Measurements from ENCODE around the gene KCND2. TPM values are rescaled to one million over a fixed set of nuclear protein-coding genes. Genes with fewer than 3 reads are reported as not detected.
A peak's percentile ranks its signal among the peaks of the same experiment; 100 is the strongest.

The KCND2 gene
- total and polyA plus RNA-seq, 3 donors from 2014 or later = 3.8 to 6.1 (median 5.1) TPM

- no peak overlapping the region for H3K4me3 ChIP-seq
- no peak overlapping the region for H3K27ac ChIP-seq
- no peak for DNase-seq
- H3K27me3 ChIP-seq = no peaks in the 10 kb centered on the region
- H3K36me3 ChIP-seq (ENCODE audit: low read depth, missing control alignments) = no peaks in the 10 kb centered on the region
- H3K4me1 ChIP-seq = no peaks in the 10 kb centered on the region
- H3K9me3 ChIP-seq = no peaks in the 10 kb centered on the region
- WGBS, 2 donors = 86 to 91% methylated on average over 1 of the region's 1 CpG
- intact Hi-C loops (cut with DNase I; ENCODE audit: low total_unique reads) = no loop called here
- TF ChIP-seq POLR2A (IDR thresholded peaks at IDR 0.05) (no peak), CTCF (IDR thresholded peaks at IDR 0.05) (no peak)
These were observed 450.8 kb downstream of the KCND2 start for GRCh38 chr7:120723465-120724385.

- H3K27ac ChIP-seq = no peak overlapping the region
- H3K36me3 ChIP-seq (ENCODE audit: low read depth, missing control alignments) = no peaks in the 10 kb centered on the region
- no peak for TF ChIP-seq CTCF (IDR thresholded peaks at IDR 0.05)
- no peak for TF ChIP-seq POLR2A (IDR thresholded peaks at IDR 0.05)
- intact Hi-C loops (cut with DNase I; ENCODE audit: low total_unique reads) = no loop called here
- 76 to 85% methylated on average over 2 of the region's 2 CpGs for WGBS, 2 donors
- H3K27me3 ChIP-seq = no peaks in the 10 kb centered on the region
- no peaks in the 10 kb centered on the region for H3K4me1 ChIP-seq
- H3K4me3 ChIP-seq = no peak overlapping the region
- no peaks in the 10 kb centered on the region for H3K9me3 ChIP-seq
- DNase-seq = no peak
These were observed 451.5 kb downstream of the KCND2 start for GRCh38 chr7:120724448-120724847.

GRCh38 chr7:120724955-120725354 is 452.0 kb downstream of the KCND2 start:
- no peaks in the 10 kb centered on the region for H3K4me1 ChIP-seq
- no peak overlapping the region for H3K4me3 ChIP-seq
- H3K9me3 ChIP-seq = no peaks in the 10 kb centered on the region
- H3K27ac ChIP-seq = no peak overlapping the region
- TF ChIP-seq CTCF (IDR thresholded peaks at IDR 0.05) (no peak), POLR2A (IDR thresholded peaks at IDR 0.05) (no peak)
- no peaks in the 10 kb centered on the region for H3K27me3 ChIP-seq
- WGBS, 2 donors = 51 to 54% methylated on average over 2 of the region's 2 CpGs
- H3K36me3 ChIP-seq (ENCODE audit: low read depth, missing control alignments) = no peaks in the 10 kb centered on the region
- intact Hi-C loops (cut with DNase I; ENCODE audit: low total_unique reads) = no loop called here
- no peak for DNase-seq

- intact Hi-C loops (cut with DNase I; ENCODE audit: low total_unique reads) = no loop called here
- Histone ChIP-seq H3K4me3 (no peak overlapping the region), H3K4me1 (no peaks in the 10 kb centered on the region), H3K27ac (no peak overlapping the region), H3K27me3 (no peaks in the 10 kb centered on the region), H3K36me3 (ENCODE audit: low read depth, missing control alignments) (no peaks in the 10 kb centered on the region), H3K9me3 (no peaks in the 10 kb centered on the region)
- TF ChIP-seq POLR2A (IDR thresholded peaks at IDR 0.05) (no peak), CTCF (IDR thresholded peaks at IDR 0.05) (peak in 2 of 3 experiments; percentile 40 to 70)
- WGBS, 2 donors = 39 to 42% methylated on average over 10 of the region's 10 CpGs
- DNase-seq = no peak
These were observed 452.5 kb downstream of the KCND2 start for GRCh38 chr7:120725376-120726039.

Data from testis (tissue), 3 donors.